Central memory CD8-positive, alpha-beta T cell (primary cell): ENCODE measurements around the gene GARIN3.

ENCODE experiments used
- ATAC-seq: fragments of 150-1000 bp; cut with Tn5 transposase; replicated peaks from 2 replicates; pipeline ENCODE4 v1.10.0; 2022; ENCODE audit warnings: mild to moderate bottlenecking, moderate FRiP score, moderate number of reproducible peaks; ENCODE audit not compliant: poor library complexity, severe bottlenecking; ENCODE audit errors: extremely low read depth
- DNase-seq, 2 donors: peaks; one replicate each; pipeline ENCODE4 v3.0.0; 2021; ENCODE audit warnings: low spot score in 2 of 2
- H3K27ac Mint-ChIP-seq: one replicate; pipeline ENCODE4 v1.8.0; 2022; ENCODE audit warnings: low read depth, mild to moderate bottlenecking, moderate library complexity, mixed read lengths
- H3K27me3 Mint-ChIP-seq: one replicate; pipeline ENCODE4 v1.8.0; 2022; ENCODE audit warnings: mixed read lengths
- H3K36me3 Mint-ChIP-seq: one replicate; pipeline ENCODE4 v1.8.0; 2022; ENCODE audit warnings: mild to moderate bottlenecking, moderate library complexity, mixed read lengths; ENCODE audit not compliant: insufficient read depth
- H3K4me1 Mint-ChIP-seq: one replicate; pipeline ENCODE4 v1.8.0; 2022; ENCODE audit warnings: mixed read lengths
- H3K4me3 Mint-ChIP-seq: one replicate; pipeline ENCODE4 v1.8.0; 2022; ENCODE audit warnings: mild to moderate bottlenecking, moderate library complexity, mixed read lengths
- H3K9me3 Mint-ChIP-seq: one replicate; pipeline ENCODE4 v1.8.0; 2022; ENCODE audit warnings: mixed read lengths

GARIN3 gene

DNA sequence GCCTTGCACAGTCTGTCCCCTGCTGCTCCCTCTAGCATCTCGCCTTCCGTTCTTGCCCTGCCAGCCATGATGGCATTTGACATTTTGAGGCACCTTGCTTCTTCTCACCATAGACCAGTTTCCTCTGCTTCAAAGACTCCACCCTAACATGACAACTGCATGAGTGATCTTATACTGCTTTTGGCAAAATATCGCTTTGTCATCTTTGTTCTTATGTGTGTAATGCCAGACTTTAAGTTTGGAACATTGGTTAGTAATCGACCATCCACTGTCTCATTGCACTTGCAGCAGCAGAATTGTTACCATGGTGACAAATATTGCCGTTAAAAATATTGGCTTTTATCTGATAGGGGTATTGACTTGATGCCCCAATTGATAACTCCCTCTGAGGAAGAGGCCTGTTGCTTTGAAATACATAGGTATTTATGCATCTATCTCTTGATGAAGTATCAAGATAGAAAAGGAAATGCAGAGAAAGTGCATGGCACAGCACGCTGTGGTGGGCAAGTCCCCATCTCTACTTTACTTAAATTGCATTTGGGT, 6.8 kb downstream of the GARIN3 start:
- H3K27ac Mint-ChIP-seq, result peak overlapping the region; percentile 94
- H3K9me3 Mint-ChIP-seq, result no peaks in the 10 kb centered on the region
- H3K27me3 Mint-ChIP-seq, result no peaks in the 10 kb centered on the region
- ATAC-seq (peak; percentile 66), DNase-seq (no peak)
- H3K4me1 Mint-ChIP-seq, result peaks cover 43% of the 10 kb centered on the region
- peak overlapping the region; percentile 63 for H3K4me3 Mint-ChIP-seq
- H3K36me3 Mint-ChIP-seq, result peaks cover 7% of the 10 kb centered on the region

DNA sequence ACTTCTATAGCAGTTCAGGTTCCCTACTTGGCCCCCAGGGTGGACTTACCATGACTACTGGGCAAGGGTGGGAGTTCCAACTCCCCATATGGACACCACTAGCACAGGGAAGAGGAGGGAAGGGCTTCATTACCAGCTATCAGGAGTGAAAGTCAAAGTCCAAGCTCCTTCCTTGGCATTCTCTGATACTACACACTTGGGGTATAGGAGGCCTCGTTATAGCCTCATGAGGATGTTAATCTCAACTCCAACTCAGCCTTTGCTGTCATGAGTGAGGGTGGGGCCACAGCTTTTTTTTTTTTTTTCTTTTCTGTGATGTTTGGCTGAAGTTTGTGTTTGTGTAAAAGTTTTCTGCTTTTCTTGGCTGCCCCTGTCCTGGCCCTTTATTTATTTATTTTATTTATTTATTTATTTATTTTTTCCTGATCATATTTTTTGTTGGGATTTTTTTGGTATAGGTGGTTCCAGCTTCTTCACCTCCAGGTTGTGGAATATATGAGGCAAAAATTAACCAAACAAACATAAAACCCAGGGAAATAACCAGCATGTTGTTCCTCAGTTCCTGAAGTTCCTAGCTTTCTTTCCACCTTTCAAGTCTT, 8.7 kb downstream of the GARIN3 start:
- Mint-ChIP-seq H3K9me3 (no peaks in the 10 kb centered on the region), H3K36me3 (peaks cover 7% of the 10 kb centered on the region), H3K27me3 (no peaks in the 10 kb centered on the region), H3K27ac (peak overlapping the region; percentile 20), H3K4me1 (peaks cover 48% of the 10 kb centered on the region), H3K4me3 (no peak overlapping the region)
- ATAC-seq (no peak), DNase-seq (no peak)

DNA sequence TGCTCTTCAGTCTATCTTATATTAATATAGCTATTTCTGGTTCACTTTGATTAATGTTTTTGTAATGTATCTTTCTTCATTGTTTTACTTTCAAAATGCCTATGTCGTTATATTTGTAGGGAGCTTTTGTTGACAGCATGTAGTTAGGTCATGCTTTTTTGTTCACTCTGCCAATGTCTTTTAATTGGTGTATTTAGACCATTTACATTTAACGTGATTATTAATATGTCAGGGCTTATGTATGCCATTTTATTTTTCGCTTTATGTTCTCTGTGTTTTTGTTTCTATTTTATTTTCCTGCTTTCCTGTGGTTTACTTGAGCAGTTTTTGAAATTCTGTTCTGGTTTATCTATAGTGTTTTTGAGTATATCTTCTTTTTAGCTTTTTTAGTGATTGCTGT, 10.8 kb downstream of the GARIN3 start:
- Mint-ChIP-seq H3K4me3 (peak overlapping the region; percentile 79), H3K4me1 (peaks cover 48% of the 10 kb centered on the region)

DNA sequence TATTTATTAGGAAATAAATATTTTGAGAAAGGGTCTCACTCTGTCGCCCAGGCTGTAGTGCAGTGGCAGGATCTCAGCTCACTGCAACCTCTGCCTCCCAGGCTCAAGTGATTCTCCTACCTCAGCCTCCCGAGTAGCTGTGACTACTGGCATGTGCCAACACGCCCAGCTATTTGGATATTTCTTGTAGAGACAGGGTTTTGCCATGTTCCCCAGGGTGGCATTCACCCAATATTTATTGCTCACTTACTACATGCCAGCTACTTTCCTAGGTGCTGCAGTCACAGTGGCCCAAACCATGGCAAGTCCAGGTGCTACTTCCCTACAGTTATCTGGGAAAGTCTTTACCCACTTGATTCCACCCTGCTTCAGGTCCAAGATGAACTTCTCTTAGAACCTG, 15.1 kb downstream of the GARIN3 start:
- Mint-ChIP-seq H3K27me3 (no peaks in the 10 kb centered on the region), H3K27ac (no peak overlapping the region), H3K36me3 (peaks cover 3% of the 10 kb centered on the region), H3K9me3 (no peaks in the 10 kb centered on the region), H3K4me1 (peaks cover 36% of the 10 kb centered on the region), H3K4me3 (no peak overlapping the region)
- DNase-seq (no peak), ATAC-seq (no peak)

More for the DNA sequence above, 10.8 kb downstream of the GARIN3 start:
- Mint-ChIP-seq H3K9me3 (no peaks in the 10 kb centered on the region), H3K36me3 (peaks cover 7% of the 10 kb centered on the region), H3K27me3 (no peaks in the 10 kb centered on the region), H3K27ac (peak overlapping the region; percentile 97)
- no peak for DNase-seq
- ATAC-seq, result no peak

DNA sequence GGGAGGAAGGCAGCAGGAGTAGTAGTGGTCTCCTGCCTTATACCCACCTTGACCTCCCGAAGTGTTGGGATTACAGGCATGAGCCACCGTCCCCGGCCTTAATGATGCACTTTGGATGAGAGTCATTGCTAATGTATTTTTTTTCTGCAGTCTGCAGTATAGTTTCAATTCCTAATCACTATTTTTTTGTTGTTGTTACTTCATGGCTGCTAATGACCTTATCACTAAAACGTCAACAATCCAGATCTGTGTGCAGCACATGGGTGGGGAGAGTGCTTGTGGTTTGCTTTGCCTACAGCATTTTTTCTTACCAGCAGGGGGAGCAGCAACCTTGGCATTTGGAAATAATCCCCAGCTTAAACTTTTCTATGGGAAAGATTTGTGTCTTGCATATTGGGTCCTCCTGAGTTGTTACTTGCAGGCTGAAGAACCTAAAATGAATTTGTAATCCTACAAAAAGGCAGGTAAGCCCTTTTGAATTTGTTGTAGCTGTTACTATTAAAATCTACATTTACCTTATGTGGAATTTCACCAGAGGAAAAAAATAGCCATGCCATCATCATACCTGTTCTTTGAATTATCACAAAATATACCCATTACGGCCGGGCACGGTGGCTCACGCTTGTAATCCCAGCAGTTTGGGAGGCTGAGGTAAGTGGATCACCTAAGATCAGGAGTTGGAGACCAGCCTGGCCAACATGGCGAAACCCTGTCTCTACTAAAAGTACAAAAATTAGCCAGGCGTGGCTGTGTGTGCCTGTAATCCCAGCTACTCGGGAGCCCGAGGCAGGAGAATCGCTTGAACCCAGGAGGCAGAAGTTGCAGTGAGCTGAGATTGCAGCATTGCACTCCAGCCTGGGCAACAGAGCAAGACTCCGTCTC, 17.1 kb downstream of the GARIN3 start:
- peak overlapping the region; percentile 38 for H3K4me3 Mint-ChIP-seq
- H3K27me3 Mint-ChIP-seq, result no peaks in the 10 kb centered on the region
- H3K4me1 Mint-ChIP-seq, result peaks cover 22% of the 10 kb centered on the region
- peak overlapping the region; percentile 88 for H3K27ac Mint-ChIP-seq
- H3K9me3 Mint-ChIP-seq, result no peaks in the 10 kb centered on the region
- DNase-seq, result peak; percentile 75 to 81
- peak; percentile 94 for ATAC-seq
- peaks cover 1% of the 10 kb centered on the region for H3K36me3 Mint-ChIP-seq

DNA sequence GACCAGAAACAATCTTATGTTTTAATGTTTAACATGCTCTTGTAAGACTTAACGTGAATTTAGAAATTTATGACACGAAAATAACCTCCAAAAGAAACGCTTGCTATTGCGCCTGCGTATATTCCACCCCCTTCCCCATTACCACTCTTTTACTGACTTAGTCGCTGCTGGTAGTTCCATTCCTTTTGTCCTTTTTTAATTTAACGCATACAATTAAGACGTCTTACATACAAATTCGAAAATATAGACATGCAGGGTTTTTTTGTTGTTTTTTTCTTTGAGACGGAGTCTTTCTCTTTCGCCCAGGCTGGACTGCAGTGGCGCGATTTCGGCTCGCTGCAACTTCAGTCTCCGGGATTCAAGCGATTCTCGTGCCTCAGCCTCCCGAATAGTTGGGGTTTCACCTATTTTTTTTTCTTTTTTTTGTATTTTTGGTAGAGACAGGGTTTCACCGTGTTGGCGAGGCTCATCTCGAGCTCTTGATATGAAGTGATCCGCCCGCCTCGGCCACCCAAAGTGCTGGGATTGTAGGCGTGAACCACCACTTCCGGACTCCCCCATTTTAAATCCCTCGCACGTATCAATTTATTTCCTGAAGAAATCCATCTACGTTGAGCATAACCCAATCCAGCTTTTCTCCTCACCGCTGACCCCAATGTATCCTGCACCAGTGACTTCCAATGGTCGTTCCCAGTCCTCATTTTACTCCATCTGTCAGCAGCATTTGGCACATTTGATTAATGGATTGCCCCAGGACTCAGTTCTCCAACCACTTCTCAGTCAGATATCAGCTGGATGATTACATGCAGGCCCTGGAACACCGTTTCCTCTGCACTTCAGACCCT, 22.7 kb downstream of the GARIN3 start:
- Mint-ChIP-seq H3K4me3 (peak overlapping the region; percentile 91), H3K36me3 (peaks cover 22% of the 10 kb centered on the region), H3K27ac (peak overlapping the region; percentile 97), H3K27me3 (no peaks in the 10 kb centered on the region), H3K4me1 (peaks cover 54% of the 10 kb centered on the region), H3K9me3 (no peaks in the 10 kb centered on the region)
- peak; percentile 45 for ATAC-seq
- no peak for DNase-seq

DNA sequence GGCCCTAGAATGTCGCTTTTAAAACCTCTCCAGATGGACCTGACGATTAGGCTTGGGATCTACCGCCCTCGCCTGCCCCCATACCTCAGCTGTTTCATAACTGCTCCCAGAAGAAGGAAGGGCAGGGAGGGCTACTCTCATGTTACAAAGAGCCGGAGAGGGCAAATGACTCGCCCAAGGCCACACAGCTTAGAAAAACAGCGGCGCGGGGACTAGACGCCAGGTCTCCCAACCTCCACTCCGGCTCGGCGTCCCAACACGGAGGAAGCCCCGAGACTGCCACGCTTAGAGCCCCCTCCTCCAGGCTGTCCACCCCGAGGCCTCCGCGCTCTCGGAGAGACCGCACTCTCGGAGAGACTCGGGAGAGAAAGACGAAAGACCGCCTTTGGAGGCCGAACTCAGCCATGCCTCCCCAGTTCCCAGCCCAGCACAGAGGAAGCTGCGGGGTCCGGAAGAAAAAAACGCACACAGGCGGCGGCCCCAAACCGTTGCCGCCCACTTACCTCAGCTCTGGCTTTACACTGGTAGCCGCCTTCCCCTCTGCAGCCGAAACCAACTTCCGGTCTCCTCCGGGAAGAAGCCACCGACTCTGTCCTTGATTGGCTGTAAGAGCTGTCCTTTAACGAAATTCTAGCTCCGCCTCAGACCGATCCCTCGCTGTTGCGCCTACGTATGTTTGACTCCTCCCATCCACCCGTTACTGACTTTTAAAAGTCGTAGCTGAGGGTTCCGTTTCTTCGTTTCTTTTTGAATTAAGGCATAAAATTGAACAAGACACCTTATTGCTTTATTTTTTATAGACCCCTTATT, 23.5 kb downstream of the GARIN3 start, which contains the start of gene MED7:
TSS of gene MED7 (minus strand) at position 549 of the 810 bp plus-strand sequence. CDS start 3,434 bp downstream, outside the sequence.
- Mint-ChIP-seq H3K4me1 (peaks cover 49% of the 10 kb centered on the region), H3K4me3 (peak within 1 kb of the TSS; percentile 91), H3K36me3 (peaks cover 30% of the 10 kb centered on the region), H3K27me3 (no peaks in the 10 kb centered on the region), H3K9me3 (no peaks in the 10 kb centered on the region), H3K27ac (peak within 1 kb of the TSS; percentile 97)
- ATAC-seq (peak; percentile 99), DNase-seq (peak; percentile 77 to 92)

DNA sequence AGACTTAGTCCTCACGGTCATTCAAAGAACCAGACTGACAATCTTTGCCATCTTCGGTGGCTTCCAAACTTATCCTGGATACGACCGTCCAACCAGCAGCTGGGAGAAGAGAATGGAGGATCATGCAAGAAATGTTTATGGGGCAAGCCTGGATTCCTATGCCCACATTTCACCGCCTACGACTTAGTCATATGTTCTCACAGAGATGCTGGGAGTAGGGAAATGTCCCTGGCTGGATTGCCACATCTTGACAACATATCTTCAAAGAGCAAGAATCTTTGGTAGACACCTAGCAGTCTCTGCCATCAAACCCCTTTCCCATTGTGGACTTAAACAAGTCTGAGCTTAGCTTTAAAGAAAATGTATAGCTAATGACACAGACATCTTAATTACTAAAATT, 28.4 kb downstream of the GARIN3 start:
- Mint-ChIP-seq H3K4me1 (peaks cover 44% of the 10 kb centered on the region), H3K4me3 (no peak overlapping the region), H3K9me3 (no peaks in the 10 kb centered on the region), H3K27ac (no peak overlapping the region), H3K27me3 (no peaks in the 10 kb centered on the region), H3K36me3 (peaks cover 32% of the 10 kb centered on the region)
- ATAC-seq, result no peak
- DNase-seq, result no peak

DNA sequence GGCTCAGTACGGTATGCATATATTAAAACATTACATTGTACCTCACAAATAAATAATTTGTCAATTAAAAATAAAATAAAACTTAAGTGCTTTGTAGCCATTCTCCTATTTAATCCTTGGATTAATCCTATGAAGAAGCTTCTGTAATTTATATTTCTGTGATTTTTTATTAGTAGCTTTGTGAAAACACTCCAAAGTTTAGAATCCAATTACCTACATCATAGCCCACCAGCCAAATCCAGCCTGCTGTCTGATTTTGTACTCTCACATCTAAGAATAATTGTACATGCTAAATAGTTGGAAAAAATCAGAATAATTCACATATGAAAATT, 33.8 kb downstream of the GARIN3 start:
- ATAC-seq (no peak), DNase-seq (no peak)
- Mint-ChIP-seq H3K36me3 (peaks cover 7% of the 10 kb centered on the region), H3K27me3 (no peaks in the 10 kb centered on the region), H3K4me3 (no peak overlapping the region), H3K9me3 (no peaks in the 10 kb centered on the region), H3K27ac (no peak overlapping the region), H3K4me1 (peaks cover 11% of the 10 kb centered on the region)

DNA sequence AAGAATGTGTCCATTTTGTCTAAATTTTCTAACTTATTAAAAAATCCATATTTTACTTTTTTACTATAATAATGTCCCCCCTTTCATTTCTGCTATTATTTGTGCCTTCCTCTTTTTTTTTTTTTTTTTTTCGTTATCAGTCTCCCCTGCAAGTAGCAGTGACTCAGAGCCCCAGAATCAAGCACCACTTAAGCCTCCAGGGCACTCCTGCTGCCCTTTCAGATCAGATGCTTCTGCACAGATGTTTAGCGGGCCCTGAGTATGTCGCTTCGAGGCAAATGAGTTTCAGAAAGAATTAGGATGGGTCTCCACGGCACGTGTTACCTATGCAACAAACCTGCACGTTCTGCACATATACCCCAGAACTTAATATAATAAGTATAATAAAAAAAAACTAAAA, 35.1 kb downstream of the GARIN3 start:
- ATAC-seq (no peak), DNase-seq (no peak)
- Mint-ChIP-seq H3K27me3 (no peaks in the 10 kb centered on the region), H3K4me3 (no peak overlapping the region), H3K4me1 (peaks cover 7% of the 10 kb centered on the region), H3K36me3 (peaks cover 4% of the 10 kb centered on the region), H3K9me3 (no peaks in the 10 kb centered on the region), H3K27ac (no peak overlapping the region)

DNA sequence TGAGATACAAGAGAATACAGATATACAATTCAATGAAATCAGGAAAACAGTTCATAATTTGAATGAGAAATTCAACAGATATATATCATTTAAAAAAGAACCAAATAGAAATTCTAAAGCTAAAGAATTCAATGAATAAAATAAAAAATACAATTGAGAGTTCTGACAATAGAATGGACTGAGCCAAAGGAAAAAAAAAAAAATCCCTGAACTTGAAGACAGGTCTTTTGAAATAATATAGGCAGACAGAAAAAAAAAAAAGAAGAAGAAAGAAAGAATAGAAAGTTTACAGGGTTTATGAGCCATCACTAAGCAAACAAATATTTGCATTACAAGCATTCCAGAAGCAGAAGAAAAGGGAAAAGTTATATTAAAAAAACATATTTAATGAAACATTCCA, 44.4 kb downstream of the GARIN3 start:
- H3K27me3 Mint-ChIP-seq, result no peaks in the 10 kb centered on the region
- no peak overlapping the region for H3K4me3 Mint-ChIP-seq
- no peak for DNase-seq
- H3K9me3 Mint-ChIP-seq, result peaks cover 16% of the 10 kb centered on the region
- no peak overlapping the region for H3K27ac Mint-ChIP-seq
- H3K36me3 Mint-ChIP-seq, result no peaks in the 10 kb centered on the region
- H3K4me1 Mint-ChIP-seq, result peaks cover 2% of the 10 kb centered on the region
- ATAC-seq, result no peak

DNA sequence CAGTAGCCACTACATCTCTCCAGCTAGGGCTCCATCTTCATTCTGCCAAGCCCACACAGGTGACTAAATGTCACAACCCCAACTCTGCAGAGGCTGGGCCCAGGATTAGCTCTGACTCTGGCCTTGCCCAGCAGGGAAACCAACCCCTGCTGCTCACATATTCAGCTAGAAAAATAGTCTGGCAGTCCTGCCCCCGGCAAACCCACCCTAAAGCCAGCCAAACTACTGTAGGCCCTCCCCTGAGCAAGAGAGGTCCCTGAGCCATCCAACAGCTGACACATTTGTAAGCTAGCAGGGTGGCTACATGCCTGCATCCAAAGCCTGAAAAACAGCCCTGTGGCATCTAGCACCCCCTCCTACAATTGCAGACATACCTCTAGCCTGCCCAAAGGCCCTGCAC, 46.0 kb downstream of the GARIN3 start:
- DNase-seq (no peak), ATAC-seq (no peak)
- no peak overlapping the region for H3K27ac Mint-ChIP-seq
- H3K27me3 Mint-ChIP-seq, result no peaks in the 10 kb centered on the region
- peaks cover 10% of the 10 kb centered on the region for H3K4me1 Mint-ChIP-seq
- no peaks in the 10 kb centered on the region for H3K36me3 Mint-ChIP-seq
- H3K4me3 Mint-ChIP-seq, result no peak overlapping the region
- peaks cover 16% of the 10 kb centered on the region for H3K9me3 Mint-ChIP-seq
